HL-60 (cell line): ENCODE measurements around the gene PDE5A.

Experiments used
- POLR2AphosphoS5 ChIP-seq: IDR thresholded peaks from 2 replicates; pipeline ENCODE4 v1.6.1; 2012; ENCODE audit warnings: low read depth
- TF ChIP-seq, protein P1 (sequence below): IDR thresholded peaks from one replicate; pipeline ENCODE4 v1.5.1; 2011; ENCODE audit warnings: low read length, control low read depth, inconsistent platforms; ENCODE audit not compliant: insufficient read depth
- TF ChIP-seq, protein P2 (sequence below): IDR thresholded peaks from 2 replicates; pipeline ENCODE4 v1.6.1; 2012; ENCODE audit warnings: low read depth; ENCODE audit not compliant: insufficient replicate concordance

DNA sequence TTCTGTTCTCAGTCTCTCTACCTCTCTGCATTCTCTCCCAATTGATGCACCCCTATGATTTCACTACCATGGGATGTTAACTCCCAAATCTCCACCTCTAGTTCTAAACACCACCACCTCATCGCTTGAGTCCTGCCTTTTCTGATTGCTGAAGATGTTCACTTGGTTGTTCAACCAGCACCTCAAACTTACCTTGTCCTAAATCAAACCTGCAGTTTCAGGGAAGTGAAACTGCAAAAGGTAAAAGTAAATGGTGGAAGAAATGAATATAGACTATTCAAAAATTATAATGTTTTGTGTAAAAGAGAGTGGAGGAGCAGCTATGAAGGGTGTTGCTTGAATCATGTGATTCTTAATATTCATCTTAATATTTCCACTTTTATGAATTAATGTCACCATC lies 91.0 kb downstream of the PDE5A start:
- TF ChIP-seq, protein P1, sequence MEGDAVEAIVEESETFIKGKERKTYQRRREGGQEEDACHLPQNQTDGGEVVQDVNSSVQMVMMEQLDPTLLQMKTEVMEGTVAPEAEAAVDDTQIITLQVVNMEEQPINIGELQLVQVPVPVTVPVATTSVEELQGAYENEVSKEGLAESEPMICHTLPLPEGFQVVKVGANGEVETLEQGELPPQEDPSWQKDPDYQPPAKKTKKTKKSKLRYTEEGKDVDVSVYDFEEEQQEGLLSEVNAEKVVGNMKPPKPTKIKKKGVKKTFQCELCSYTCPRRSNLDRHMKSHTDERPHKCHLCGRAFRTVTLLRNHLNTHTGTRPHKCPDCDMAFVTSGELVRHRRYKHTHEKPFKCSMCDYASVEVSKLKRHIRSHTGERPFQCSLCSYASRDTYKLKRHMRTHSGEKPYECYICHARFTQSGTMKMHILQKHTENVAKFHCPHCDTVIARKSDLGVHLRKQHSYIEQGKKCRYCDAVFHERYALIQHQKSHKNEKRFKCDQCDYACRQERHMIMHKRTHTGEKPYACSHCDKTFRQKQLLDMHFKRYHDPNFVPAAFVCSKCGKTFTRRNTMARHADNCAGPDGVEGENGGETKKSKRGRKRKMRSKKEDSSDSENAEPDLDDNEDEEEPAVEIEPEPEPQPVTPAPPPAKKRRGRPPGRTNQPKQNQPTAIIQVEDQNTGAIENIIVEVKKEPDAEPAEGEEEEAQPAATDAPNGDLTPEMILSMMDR = no peak
- TF ChIP-seq, protein P2, sequence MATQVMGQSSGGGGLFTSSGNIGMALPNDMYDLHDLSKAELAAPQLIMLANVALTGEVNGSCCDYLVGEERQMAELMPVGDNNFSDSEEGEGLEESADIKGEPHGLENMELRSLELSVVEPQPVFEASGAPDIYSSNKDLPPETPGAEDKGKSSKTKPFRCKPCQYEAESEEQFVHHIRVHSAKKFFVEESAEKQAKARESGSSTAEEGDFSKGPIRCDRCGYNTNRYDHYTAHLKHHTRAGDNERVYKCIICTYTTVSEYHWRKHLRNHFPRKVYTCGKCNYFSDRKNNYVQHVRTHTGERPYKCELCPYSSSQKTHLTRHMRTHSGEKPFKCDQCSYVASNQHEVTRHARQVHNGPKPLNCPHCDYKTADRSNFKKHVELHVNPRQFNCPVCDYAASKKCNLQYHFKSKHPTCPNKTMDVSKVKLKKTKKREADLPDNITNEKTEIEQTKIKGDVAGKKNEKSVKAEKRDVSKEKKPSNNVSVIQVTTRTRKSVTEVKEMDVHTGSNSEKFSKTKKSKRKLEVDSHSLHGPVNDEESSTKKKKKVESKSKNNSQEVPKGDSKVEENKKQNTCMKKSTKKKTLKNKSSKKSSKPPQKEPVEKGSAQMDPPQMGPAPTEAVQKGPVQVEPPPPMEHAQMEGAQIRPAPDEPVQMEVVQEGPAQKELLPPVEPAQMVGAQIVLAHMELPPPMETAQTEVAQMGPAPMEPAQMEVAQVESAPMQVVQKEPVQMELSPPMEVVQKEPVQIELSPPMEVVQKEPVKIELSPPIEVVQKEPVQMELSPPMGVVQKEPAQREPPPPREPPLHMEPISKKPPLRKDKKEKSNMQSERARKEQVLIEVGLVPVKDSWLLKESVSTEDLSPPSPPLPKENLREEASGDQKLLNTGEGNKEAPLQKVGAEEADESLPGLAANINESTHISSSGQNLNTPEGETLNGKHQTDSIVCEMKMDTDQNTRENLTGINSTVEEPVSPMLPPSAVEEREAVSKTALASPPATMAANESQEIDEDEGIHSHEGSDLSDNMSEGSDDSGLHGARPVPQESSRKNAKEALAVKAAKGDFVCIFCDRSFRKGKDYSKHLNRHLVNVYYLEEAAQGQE = no peak
- TF ChIP-seq POLR2AphosphoS5 = no peak
